ENCODE results near the gene C9orf85. TPM values are rescaled to one million over a fixed set of nuclear protein-coding genes. Genes with fewer than 3 reads are reported as not detected.

The C9orf85 gene
- total and polyA plus RNA-seq, 10 of the 15 experiments (the other 5 are each of a cell fraction or from before 2014, with no cell fraction given), result 9.1 to 22.6 (median 16.4) TPM

- Histone ChIP-seq H3K4me1 (ENCODE audit: control insufficient read depth, insufficient read depth, low read length) (no peaks in the 10 kb centered on the region), H2AFZ (ENCODE audit: control insufficient read depth, low read depth, low read length) (no peak overlapping the region), H3K27me3 (replicated peaks in 1 of 2; ENCODE audit: control insufficient read depth in 2 of 2, insufficient read depth in 2 of 2, low read length in 1 of 2) (no peaks in the 10 kb centered on the region), H3K79me2 (ENCODE audit: control insufficient read depth, insufficient read depth, low read length) (no peaks in the 10 kb centered on the region), H3K36me3 (ENCODE audit: control insufficient read depth in 2 of 2, insufficient read depth in 2 of 2, low read length in 1 of 2) (no peaks in the 10 kb centered on the region), H3K9ac (ENCODE audit: control insufficient read depth, insufficient read depth, low read length) (no peak overlapping the region), H3K27ac (ENCODE audit: control insufficient read depth, insufficient read depth) (no peak overlapping the region), H3K4me2 (ENCODE audit: control insufficient read depth, insufficient read depth) (no peak overlapping the region), H3K4me3 (no peak overlapping the region), H3K9me3 (replicated peaks; ENCODE audit: control insufficient read depth, insufficient read depth, low read length) (no peaks in the 10 kb centered on the region), H4K20me1 (ENCODE audit: control insufficient read depth, insufficient read depth) (no peaks in the 10 kb centered on the region)
- ChIA-PET SMC1A (ENCODE audit: uncharacterized antibody, unreplicated experiment) (interaction anchor here (0.9 to 1.2 kb wide), 2 partner anchors 11 to 51 kb away, joined by 3 read pairs; no protein-coding TSS in a partner anchor), POLR2A (no interaction called here), RAD21 (ENCODE audit: unreplicated experiment) (no interaction called here), CTCF (no interaction called here)
- no TSS peak for BruUV-seq (replicated peaks)
- DNase-seq (ENCODE audit: low read depth, low spot score) (no peak), FAIRE-seq (no peak), ATAC-seq (no peak)
- TF ChIP-seq MTA3 (IDR thresholded peaks at IDR 0.05; ENCODE audit: borderline replicate concordance, low read length), result no peak
- no peak for TF ChIP-seq EED (IDR thresholded peaks at IDR 0.05; ENCODE audit: low read depth)
- TF ChIP-seq RELA (IDR thresholded peaks at IDR 0.05; ENCODE audit: borderline replicate concordance, partially characterized antibody), result no peak
- no peak for TF ChIP-seq DPF2 (IDR thresholded peaks at IDR 0.05)
- TF ChIP-seq FOS (IDR thresholded peaks at IDR 0.05; ENCODE audit: borderline replicate concordance, extremely low read depth, insufficient read length), result no peak
- no peak for TF ChIP-seq ZNF384 (IDR thresholded peaks at IDR 0.05; ENCODE audit: borderline replicate concordance, low read depth, low read length)
- no peak for TF ChIP-seq HDAC2 (IDR thresholded peaks at IDR 0.05)
- TF ChIP-seq POU2F2 (IDR thresholded peaks at IDR 0.05; ENCODE audit: borderline replicate concordance, low read depth, low read length), result no peak
- TF ChIP-seq YBX1 (IDR thresholded peaks at IDR 0.05), result no peak
- TF ChIP-seq SIX5 (IDR thresholded peaks at IDR 0.05; ENCODE audit: low read depth, low read length, severe bottlenecking), result no peak
- 58% methylated on average over 11 of the region's 11 CpGs for WGBS (ENCODE audit: insufficient coverage, insufficient replicate concordance, low lambda C conversion rate, missing lambda C conversion rate)
- intact Hi-C loops (cut with micrococcal nuclease; ENCODE audit: unreplicated experiment) (loop anchor here (5.0 kb wide), 1 partner anchor 40 kb away; no protein-coding TSS in a partner anchor), in situ Hi-C loops (cut with MboI) (no loop called here)
These were observed 76.3 kb downstream of the C9orf85 start for GRCh38 chr9:71987471-71988371.
